ENCODE data around the gene SP140. TPM values are rescaled to one million over a fixed set of nuclear protein-coding genes. Genes with fewer than 3 reads are reported as not detected.

Gene SP140
- total RNA-seq, 1 experiment from 2014 or later = not detected

DNA sequence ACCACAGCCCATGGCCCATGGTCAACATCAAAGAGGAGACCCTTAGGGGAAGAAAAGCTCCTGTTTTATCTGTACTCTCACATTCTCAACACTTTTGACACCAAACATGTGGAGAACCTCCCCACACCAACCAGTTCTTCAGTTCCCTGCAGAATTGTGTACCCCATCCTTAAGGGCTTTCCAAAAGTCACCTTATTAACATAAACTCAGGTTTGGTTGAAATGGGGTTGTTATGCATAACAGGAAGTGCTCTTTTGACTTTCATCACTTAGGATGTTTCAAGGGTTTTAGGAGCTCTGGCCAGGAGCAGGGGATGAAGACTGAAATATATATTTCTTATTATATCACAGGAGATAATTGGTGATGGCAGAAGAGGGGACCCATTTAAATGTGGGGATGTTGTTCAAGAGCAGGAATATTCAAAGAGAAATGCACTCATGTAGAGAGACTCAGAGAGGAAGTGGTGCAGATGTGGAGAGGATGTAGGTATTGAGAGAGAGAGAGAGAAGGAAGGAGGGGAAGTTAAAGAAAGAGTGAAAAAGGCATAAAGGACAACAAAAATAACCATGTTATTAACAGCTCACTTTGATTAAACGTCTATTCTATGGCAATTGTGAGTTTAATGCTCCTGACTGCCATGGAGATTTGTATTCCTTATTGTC lies 136.6 kb downstream of the SP140 start:
- DNase-seq (ENCODE audit: low spot score) = no peak

Other genes with a start within 250 kb of the SP140 start
- 0.23 TPM in 1 of 2 replicates, not detected in the other for gene SLC16A14, start 156.8 kb upstream of the SP140 start, total RNA-seq (2014; rRNA removed; shearing (Covaris generic))
- 10.0 and 11.9 TPM in 2 replicates for gene SP110, start 5.8 kb upstream of the SP140 start, total RNA-seq (2014; rRNA removed; shearing (Covaris generic))
- gene SP140L, start 101.5 kb downstream of the SP140 start, total RNA-seq (2014; rRNA removed; shearing (Covaris generic)) = 2.7 and 3.5 TPM in 2 replicates
- 23.6 and 28.4 TPM in 2 replicates for gene SP100, start 190.5 kb downstream of the SP140 start, total RNA-seq (2014; rRNA removed; shearing (Covaris generic))